ENCODE results near the gene DISC1.
A peak's percentile ranks its signal among the peaks of the same experiment; 100 is the strongest.

DISC1 gene

DNA sequence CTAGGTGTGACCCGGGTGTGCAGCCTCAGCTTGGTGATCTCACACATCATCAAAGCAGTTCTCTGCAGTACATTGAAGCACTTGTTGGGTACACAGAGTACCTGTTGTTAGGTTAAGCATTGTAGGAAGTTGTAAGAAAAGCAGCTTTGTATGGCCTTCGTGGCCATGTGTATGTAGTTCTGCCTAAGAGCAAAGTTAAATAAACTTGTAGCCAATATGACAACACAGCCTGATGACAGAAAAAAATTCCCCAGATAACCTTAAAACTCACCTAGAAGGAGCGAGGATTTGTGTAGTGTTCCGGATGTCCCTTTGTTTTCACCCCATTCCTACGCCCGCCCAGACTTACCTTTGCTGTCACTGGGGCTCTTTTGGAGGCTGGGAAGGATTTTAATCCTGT, 48.0 kb downstream of the DISC1 start:
- no peak for DNase-seq

DNA sequence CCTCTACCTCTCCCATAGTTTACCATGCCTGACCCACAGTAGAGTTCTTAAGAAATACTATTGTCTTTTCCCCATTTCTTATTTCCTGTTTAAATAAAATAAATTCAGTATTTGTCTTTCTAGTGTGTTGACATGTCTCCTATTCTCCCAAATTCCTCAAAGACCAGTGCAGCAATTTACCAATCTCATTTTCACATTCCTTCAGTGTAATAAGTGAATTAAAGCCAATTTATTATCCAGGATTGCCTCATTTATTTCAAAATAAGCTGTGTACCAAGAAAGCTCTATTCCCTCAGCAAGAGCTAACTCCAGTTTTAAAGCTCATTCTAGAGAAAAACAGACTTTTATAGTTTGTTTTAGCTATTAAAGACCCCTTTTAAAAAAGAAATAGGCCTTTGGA, 49.9 kb downstream of the DISC1 start:
- no peak for DNase-seq

DNA sequence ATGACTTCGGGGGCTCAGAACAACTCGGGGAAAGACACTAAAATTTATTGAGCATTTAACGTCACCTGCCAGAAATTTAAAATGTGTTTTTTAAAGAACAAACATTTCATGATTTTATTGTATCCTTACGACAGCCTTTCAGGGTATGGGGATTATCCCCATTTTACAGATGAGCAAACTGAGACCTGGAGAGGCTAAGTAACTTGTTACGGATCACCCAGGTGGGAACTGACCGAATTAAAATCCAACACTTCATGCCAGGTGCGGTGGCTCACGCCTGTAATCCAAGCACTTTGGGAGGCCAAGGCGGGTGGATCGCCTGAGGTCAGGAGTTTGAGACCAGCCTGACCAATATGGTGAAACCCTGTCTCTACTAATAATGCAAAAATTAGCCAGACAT, 50.9 kb downstream of the DISC1 start:
- DNase-seq: no peak

DNA sequence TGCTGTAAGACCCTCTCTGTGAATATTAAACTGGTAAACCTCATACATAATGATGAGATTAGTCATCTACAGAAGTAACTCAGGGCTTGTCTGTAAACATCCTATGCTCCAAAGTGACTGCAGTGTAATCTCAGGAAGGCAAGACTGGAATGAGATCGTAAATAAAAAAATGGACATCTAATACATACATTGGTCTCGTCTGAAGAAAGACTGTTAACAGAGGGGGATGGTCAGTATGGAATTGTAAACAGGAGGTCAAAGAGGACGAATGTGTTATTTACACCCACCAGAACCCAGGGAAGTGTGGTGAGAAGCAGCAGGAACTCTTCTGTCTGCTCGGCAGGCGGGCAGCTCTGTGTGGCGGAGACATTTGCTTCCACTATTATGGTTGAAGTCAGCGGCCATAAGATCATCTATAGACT, 51.4 kb downstream of the DISC1 start:
- no peak for DNase-seq

DNA sequence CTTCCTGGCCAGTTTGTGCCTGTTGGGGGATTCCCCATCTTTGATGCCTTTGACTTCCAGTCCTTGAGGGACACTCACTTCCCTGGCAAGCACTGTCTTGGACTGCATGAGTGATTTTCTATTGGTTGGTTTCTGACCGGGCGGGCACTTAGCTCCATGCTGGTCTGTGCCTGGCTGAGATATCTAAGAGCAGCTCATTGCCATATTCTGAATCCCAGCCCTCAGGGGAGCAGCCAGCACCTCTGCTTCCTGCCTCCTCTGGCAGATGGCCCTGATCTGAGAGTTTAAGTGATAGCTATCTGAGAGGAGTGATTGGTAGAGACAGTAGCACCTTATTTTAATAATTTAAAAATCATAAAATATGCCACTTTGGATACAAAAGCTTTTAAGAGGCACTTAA, 52.5 kb downstream of the DISC1 start:
- DNase-seq: peak; percentile 46

DNA sequence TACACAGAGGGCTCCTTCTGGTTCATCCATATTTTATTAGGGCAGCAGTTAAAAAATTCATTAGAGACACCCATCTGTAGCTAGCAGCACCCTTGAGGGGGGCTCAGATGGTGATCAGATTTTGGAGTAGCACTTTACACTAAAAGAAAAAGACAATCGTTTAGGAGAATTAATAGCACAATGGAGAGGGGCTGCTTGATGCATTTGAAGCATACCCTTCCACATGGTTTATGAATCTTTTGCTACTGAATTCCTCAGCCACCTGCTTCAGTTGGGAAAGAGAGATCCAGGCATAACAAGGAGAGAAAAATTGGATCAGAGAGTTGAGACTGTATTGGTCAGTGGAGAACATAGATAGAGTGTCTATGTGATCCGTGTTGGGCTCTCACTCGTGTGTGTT, 54.4 kb downstream of the DISC1 start:
- no peak for DNase-seq

DNA sequence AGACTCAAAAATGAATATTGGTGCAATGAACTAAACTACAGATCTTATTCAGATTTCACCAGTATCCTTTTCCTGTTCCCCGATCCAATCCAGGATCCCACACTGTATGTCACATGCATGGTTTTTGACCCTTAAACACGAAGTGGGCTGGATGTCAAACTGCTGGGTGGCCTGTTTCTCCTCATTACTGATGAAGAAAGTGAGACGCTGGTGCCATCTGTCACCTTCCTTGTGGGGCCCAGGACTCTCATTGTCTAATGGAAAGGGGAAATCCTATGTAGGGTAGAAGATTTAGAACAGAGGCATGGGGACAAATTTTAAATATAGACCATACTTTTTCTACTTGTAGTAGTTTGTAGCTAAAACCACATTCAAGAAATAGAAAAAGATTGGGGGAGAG, 56.2 kb downstream of the DISC1 start:
- DNase-seq: no peak

DNA sequence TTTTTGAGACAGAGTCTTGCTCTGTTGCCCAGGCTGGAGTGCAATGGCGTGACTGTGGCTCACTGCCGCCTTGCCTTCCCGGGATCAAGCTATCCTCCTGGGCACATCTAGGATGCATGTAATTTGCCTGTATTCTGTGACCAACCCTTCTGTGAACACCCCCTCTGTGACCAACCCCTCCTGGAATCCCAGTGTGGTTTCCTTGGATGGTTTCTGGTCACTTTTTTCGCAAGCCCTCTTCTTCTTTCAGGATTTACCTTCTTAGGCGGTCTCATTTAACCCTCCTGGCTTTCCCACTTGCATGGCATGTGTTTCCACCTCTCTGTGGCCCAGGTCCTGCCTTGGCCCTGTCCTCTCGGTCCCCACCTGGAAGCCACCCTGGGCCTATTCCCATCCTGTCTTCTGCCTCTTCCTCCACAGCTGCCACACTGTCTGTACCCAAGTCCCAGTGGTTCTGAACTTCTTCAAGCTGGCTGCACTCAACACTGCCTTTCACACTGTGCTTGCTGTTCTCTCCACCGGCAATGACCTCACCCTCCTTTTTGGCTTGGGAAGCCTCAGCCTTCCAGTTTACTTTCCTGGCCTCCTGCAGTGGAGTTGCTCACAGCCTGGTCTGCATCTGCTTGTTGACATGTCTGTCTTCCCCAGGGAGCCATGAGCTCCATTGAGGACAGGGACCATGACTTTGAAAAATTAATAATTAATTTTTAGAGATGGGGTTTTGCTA, 57.0 kb downstream of the DISC1 start:
- DNase-seq: no peak

DNA sequence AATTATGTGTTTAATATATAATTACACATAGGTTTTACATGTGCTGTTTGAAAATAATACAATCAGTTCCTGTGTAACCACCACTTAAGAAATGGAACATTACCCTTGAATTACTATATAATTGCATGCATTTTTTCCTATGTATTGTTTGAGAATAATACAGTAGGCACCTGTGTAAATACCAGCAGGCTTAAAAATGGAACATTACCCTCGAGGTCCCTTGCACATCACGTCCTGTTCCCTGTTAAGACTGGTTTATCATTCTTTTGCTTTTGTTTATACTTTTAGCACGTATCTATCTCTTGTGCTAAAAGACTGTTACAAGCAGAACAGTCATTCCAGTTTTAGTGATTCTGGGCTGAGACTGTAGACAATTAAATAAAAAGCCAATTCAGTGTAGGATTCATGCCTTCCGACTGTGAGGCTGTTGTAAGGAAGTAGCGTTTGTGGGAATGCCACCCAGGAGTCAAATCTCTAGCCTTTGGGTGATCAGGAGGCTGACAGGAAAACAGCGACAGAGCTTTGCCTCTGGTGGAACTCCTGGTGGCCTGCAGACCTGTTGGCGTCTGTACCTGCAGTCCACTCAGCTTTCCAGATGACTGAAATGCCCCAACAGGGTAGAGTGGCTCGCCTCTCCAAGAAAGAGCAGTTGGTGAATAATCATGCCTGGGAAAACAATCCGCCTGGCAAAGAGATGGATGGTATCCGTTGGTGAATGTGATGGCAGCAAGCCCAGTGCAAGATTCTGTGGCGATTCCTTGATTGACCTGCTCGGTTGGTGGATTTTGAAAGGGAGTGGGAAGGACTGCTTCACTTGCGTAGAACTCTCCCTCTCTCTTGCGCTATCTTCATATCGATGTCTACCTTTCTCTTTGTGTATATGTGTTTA, 58.0 kb downstream of the DISC1 start:
- peak; percentile 98 for DNase-seq

DNA sequence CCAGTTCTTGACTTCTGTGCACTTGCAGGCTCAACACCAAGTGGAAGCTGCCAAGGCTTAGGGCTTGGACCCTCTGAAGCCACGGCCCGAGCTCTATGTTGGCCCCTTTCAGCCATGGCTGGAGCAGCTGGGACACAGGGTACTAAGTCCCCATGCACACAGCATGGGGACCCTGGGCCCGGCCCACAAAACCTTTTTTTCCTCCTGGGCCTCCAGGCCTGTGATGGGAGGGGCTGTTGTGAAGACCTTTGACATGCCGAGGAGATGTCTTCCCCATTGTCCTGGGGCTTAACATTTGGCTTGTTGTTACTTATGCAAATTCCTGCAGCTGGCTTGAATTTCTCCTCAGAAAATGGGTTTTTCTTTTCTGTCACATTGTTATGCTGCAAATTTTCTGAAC, 59.8 kb downstream of the DISC1 start:
- no peak for DNase-seq

DNA sequence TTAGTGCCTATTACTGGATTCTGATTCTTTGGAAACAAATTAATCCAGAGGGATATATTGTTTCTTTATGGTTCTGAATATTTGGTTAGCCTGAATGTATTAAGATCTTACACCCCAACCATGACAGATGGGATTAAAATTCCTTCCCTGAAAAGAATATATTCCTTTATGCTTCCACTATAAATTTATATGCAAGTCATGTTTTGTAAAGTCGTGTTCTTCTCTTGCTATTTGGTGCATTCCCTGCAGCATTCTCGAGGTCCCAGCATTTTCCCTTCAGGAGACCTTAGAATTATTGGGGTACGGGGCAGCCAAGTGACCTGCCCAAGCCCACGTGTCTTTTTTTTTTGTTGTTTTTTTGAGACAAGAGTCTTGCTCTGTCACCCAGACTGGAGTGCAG, 62.4 kb downstream of the DISC1 start:
- no peak for DNase-seq

DNA sequence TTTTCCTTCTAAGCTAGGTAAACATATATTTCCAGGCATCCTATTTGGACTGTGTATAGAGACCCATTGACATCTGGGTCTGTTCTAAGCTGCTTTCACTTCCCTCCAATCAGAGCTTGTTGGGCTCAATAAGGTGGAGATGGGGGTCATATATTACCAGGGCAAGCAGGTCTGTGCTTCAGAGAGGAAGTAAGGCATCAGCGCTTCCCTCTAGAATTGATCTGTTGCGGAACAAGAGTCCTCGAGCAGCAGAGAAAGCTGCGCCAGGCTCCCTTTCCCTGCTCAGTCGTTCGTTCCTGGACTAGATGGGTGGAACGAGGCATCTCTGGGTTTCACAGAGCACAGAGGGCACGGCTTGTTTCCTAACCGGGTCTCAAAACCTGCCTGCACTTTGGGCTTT, 63.5 kb downstream of the DISC1 start:
- no peak for DNase-seq

DNA sequence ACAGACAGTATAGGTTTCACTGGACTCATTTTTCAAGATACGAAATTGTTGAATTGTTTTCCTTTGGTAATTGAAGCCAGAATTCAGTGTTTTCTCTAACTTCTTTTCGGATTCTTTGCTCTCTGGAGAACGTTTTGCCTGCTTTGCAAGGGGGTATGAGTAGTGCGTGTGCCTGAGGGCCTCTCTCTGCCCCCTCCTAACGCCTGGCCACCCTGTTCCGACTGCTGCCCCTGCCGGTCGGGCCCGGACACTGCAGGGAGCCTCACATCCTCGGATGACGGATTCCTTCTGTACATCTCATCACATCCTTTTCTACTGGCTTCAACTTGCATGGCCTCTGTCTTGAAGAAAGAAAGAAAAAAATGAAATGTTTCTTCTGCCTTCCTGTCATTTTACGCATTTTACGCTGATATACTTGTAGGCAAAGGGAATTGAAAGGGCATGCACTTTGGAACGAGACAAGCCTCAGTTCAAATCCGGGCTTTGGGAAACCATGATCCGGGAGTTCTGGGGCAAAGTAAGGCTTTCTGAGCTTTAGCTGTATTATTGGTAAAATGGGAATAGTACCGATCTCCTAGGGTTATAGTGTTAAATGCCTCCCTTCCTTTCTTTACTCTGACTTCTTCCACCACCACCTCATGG, 65.1 kb downstream of the DISC1 start:
- no peak for DNase-seq

DNA sequence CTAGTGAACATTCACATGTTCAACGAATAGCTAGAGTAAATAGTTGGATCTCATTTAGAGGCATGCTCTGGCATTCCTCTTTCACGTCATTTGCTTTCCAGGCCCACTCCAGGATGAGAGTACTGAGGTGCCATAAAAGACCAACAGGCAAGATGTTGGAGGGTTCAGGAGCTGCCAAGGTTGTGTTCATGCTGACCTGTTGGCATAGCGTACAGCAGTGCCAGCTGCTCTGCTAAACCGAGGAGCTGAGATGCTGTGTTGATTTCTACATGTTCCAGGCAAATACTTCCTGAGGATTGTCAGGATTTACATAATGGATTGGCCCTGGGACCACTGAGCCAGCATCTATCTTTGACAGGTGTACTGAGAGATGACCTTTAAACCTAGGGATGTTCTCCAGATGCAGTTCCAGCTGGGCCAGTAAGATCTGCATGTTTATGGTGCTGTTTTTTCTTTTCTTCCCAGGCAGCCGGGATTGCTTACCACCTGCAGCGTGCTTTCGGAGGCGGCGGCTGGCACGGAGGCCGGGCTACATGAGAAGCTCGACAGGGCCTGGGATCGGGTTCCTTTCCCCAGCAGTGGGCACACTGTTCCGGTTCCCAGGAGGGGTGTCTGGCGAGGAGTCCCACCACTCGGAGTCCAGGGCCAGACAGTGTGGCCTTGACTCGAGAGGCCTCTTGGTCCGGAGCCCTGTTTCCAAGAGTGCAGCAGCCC, 66.9 kb downstream of the DISC1 start:
- no peak for DNase-seq

DNA sequence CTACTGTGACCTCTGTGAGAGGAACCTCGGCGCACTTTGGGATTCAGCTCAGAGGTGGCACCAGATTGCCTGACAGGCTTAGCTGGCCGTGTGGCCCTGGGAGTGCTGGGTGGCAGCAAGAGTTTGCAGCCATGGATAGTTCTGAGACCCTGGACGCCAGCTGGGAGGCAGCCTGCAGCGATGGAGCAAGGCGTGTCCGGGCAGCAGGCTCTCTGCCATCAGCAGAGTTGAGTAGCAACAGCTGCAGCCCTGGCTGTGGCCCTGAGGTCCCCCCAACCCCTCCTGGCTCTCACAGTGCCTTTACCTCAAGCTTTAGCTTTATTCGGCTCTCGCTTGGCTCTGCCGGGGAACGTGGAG, 67.5 kb downstream of the DISC1 start:
- no peak for DNase-seq

DNA sequence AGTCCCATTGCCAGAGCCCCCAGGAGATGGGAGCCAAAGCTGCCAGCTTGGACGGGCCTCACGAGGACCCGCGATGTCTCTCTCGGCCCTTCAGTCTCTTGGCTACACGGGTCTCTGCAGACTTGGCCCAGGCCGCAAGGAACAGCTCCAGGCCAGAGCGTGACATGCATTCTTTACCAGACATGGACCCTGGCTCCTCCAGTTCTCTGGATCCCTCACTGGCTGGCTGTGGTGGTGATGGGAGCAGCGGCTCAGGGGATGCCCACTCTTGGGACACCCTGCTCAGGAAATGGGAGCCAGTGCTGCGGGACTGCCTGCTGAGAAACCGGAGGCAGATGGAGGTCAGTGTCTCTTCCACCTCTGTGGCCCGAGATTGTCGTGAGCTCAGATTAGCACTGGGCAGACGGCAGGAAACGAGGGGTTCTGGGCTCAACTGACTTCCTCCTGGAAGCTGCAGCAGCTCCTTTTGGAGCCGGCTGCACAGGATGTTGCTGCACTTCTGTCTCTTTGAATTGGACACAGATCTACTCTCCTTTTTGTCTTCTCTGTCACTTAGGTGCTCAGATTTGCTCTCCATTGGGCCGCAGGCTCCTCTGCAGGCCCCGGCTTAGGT, 68.0 kb downstream of the DISC1 start:
- DNase-seq: no peak

DNA sequence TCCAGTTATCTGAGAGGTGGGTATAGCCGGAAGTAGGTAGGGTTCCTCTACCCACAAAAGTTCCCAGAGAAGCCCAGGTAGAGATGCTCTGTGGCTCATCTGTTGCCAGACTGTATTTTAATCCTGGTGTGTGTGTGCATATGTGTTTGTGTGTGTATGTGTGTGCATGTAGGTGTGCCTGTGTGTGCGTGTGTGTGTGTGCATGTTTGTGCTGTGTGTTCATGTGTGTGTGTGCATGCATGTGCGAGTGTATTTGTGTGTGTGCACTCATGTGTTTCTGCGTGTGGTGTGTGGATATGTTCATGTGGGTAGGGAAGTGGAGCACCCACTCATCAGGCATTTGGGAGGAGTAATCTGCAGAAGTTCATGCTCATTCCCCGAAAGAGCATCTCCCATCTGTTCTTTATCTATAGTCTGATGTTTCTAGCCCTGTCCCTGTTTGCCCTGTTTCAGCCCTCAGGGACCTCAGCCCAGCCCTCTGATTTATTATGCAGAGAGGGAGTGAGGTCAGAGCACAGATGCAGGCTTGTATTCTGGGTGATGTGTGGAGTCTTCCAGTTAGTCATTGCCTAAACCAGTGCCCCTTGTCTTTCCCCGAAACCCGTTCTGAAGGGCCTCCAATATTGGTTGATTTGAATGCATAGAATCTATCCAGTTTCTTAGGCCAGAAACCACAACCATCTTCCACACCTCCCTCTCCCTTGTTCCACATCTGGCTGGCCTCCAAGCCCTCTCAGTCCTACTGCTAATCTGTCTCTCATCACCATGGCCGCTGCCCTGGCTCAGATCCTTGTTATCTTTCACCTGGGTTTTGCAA, 69.1 kb downstream of the DISC1 start:
- no peak for DNase-seq

DNA sequence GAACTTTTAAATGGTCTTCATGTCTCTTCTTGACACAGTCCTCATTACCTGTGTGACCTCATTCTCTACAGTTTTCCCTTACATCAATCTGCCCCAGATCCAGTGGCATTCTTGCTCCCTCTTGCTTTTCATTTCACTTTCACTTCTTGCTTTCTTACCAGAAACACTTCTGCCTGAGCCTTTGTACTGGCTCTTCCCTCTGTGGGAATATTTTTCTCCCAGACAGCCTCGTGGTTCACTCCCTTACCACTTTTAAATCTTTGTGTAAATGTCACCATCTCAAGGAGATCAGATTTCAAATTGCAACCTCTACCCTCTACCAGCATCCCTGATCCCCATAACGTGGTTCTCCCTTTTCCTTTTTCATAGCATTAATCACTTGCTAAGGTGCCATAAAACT, 73.2 kb downstream of the DISC1 start:
- no peak for DNase-seq

DNA sequence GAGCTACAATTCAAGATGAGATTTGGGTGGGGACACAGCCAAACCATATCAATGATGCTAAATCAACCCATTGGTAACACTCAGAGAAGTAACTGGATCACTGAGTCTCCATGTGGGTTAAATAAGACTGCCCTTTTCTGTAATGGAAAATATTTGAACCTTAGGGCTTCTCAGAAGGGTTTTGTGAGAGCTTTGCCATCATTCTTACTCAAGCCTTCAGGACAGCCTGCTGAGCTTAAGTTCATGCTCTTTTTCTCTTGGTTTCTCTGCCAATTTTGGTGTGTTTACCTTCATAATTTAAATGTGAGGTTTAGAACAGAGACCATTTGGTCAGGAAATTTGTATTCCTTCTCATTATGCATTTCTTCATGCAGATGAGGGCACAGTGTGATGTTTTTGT, 74.7 kb downstream of the DISC1 start:
- DNase-seq: no peak

DNA sequence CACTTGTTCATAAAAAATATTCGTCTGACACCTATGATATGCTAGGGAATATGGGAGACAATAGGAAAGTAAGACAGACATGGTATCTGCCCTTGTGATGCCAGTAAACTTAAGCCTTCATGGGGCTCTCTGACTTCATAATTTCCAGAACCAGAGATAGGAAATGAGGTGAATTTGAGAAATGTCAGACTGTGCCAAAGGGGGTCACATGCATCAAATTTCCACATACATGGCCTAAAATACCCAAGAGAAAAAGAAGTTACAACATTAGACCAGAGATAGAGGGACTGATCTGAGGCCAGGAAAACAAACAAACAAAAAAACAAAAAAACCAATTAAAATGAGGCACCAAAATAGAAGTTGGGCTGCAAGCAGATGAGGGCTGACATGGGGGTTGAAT, 75.7 kb downstream of the DISC1 start:
- no peak for DNase-seq

DNA sequence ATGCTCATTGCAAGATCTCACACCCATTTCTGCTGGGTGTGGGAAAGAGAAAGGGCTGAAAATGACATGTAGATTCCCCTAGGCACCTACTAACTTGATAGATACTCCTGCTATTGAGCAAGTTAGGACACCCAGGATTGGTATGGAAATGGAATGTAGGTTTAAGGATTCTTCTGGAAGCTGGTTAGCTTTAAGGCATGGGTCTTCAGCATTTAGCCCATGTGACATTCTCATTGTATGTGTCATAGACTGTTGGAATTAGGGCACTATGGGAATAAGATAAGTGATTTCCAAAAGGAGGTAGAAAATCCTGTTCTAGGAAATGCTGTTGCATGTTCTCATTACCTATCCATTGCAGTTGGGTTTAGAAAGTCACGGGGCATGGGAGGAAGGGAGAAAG, 76.2 kb downstream of the DISC1 start:
- DNase-seq: no peak

Measured in NCI-H1436 treated with DMSO at 0.1 percent for 48 hours (cell line).